Astrocyte (in vitro differentiated cells and primary cell): ENCODE measurements around the gene LRRC43. TPM values are rescaled to one million over a fixed set of nuclear protein-coding genes. Genes with fewer than 3 reads are reported as not detected.

Source experiments
- DNase-seq: peaks from one replicate; pipeline ENCODE4 v3.0.0-alpha.2; 2010; ENCODE audit warnings: low read depth
- FAIRE-seq: peaks from 2 replicates; lab custom pipeline; 2011; peaks lifted over from hg19 to GRCh38; lab: Jason Lieb, UNC
- H2AFZ ChIP-seq: 2 replicates; pipeline ENCODE4 v1.6.0; 2012; ENCODE audit warnings: low read depth, low read length, inconsistent platforms
- H3K27ac ChIP-seq: 2 replicates; pipeline ENCODE4 v1.5.1; 2011; ENCODE audit warnings: low read depth, low read length, inconsistent platforms
- H3K27me3 ChIP-seq: 2 replicates; pipeline ENCODE4 v1.6.0; 2011; ENCODE audit warnings: low read length, inconsistent platforms; ENCODE audit not compliant: insufficient read depth
- H3K36me3 ChIP-seq: 2 replicates; pipeline ENCODE4 v1.5.1; 2011; ENCODE audit warnings: low read length, inconsistent platforms; ENCODE audit not compliant: insufficient read depth
- H3K4me1 ChIP-seq: 2 replicates; pipeline ENCODE4 v1.5.1; 2011; ENCODE audit warnings: low read length, inconsistent platforms; ENCODE audit not compliant: insufficient read depth
- H3K4me2 ChIP-seq: 2 replicates; pipeline ENCODE4 v1.6.0; 2012; ENCODE audit warnings: low read length, inconsistent platforms
- H3K4me3 ChIP-seq: 2 replicates; pipeline ENCODE4 v1.5.1; 2011; ENCODE audit warnings: low read depth, mild to moderate bottlenecking, low read length, inconsistent platforms; ENCODE audit not compliant: insufficient read depth
- H3K79me2 ChIP-seq: 2 replicates; pipeline ENCODE4 v1.6.0; 2012; ENCODE audit warnings: mild to moderate bottlenecking, low read length, inconsistent platforms; ENCODE audit not compliant: insufficient read depth
- H3K9ac ChIP-seq: 2 replicates; pipeline ENCODE4 v1.6.0; 2012; ENCODE audit warnings: mild to moderate bottlenecking, low read length, inconsistent platforms
- H3K9me3 ChIP-seq: 2 replicates; pipeline ENCODE4 v1.5.1; 2012; ENCODE audit warnings: low read depth, mild to moderate bottlenecking, low read length, inconsistent platforms; ENCODE audit not compliant: insufficient read depth
- H4K20me1 ChIP-seq: 2 replicates; pipeline ENCODE4 v1.6.0; 2012; ENCODE audit warnings: low read length, inconsistent platforms; ENCODE audit not compliant: insufficient read depth
- H3K27ac Mint-ChIP-seq: one replicate; pipeline ENCODE4 v1.8.0; 2021; ENCODE audit warnings: mild to moderate bottlenecking, mixed read lengths; ENCODE audit not compliant: unreplicated experiment
- H3K27me3 Mint-ChIP-seq: one replicate; pipeline ENCODE4 v1.8.0; 2021; ENCODE audit warnings: low read depth, mixed read lengths; ENCODE audit not compliant: unreplicated experiment
- H3K36me3 Mint-ChIP-seq: one replicate; pipeline ENCODE4 v1.8.0; 2021; ENCODE audit warnings: low read depth, mixed read lengths; ENCODE audit not compliant: unreplicated experiment
- H3K4me1 Mint-ChIP-seq: one replicate; pipeline ENCODE4 v1.8.0; 2021; ENCODE audit warnings: low read depth, mixed read lengths; ENCODE audit not compliant: unreplicated experiment
- H3K4me3 Mint-ChIP-seq: one replicate; pipeline ENCODE4 v1.8.0; 2021; ENCODE audit warnings: mild to moderate bottlenecking, moderate library complexity, mixed read lengths; ENCODE audit not compliant: unreplicated experiment
- H3K9me3 Mint-ChIP-seq: one replicate; pipeline ENCODE4 v1.8.0; 2021; ENCODE audit warnings: mild to moderate bottlenecking, mixed read lengths; ENCODE audit not compliant: unreplicated experiment
- EZH2 ChIP-seq: IDR thresholded peaks from 2 replicates; pipeline ENCODE4 v1.6.1; 2012; ENCODE audit warnings: mild to moderate bottlenecking, low read length, inconsistent platforms; ENCODE audit not compliant: insufficient read depth
- total RNA-seq: library from RNA; stranded (reverse); gene quantifications from 2 replicates; pipeline ENCODE4 v1.2.1, GENCODE V29; 2021
- TF ChIP-seq, protein P1 (sequence below): IDR thresholded peaks from 2 replicates; pipeline ENCODE4 v1.5.1; 2011; ENCODE audit warnings: low read depth, mild to moderate bottlenecking, inconsistent platforms, low read length, moderate library complexity; ENCODE audit not compliant: insufficient read depth

Gene LRRC43
- total RNA-seq, 1 donor from 2014 or later: 0.73 TPM

DNA sequence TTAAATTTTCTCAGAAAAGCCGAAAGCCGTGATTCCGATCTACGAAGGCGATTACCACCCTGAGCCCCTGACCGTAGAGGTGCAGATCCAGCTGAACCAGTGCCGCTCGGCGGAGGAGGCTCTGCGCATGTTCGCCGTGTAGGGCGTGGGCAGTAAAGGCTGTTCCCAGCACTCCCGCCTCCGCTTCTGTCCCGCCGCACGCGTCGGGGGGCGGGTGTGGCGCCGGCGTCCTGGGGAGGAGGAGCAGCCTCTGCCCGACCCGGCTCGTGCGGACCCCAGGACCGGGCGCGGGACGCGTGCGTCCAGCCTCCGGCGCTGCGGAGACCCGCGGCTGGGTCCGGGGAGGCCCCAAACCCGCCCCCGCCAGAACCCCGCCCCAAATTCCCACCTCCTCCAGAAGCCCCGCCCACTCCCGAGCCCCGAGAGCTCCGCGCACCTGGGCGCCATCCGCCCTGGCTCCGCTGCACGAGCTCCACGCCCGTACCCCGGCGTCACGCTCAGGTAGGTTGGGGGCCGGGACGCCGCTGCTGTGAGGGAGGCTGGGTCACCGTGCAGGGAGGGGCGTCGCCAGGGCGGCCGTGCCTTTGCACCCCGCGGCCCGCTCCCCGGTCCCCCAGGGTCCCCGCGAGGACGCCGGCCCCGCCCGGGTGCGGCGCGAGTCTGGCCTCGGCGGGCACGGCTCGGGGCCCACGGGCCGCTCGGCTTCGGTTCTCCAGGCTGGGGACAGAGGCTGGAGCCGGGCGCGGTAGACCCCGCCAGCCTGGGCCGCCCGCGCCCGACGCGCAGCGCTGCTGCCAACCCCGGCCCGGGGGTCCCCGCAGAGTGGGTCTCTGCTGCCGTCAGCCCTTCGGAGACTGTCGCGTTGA, 20.6 kb downstream of the LRRC43 start, which contains the start of gene B3GNT4:
TSS of gene B3GNT4 (plus strand) at position 409 of the 866 bp plus-strand sequence. CDS start 910 bp downstream, outside the sequence.
- Histone ChIP-seq H4K20me1 (peaks cover 36% of the 10 kb centered on the region), H3K9ac (peak within 1 kb of the TSS; percentile 39), H2AFZ (peak within 1 kb of the TSS; percentile 81), H3K4me1 (peaks cover 6% of the 10 kb centered on the region), H3K79me2 (no peaks in the 10 kb centered on the region), H3K4me2 (peak within 1 kb of the TSS; percentile 95), H3K27ac (no peak within 1 kb of the TSS), H3K36me3 (peaks cover 12% of the 10 kb centered on the region), H3K9me3 (no peaks in the 10 kb centered on the region), H3K27me3 (peaks cover 22% of the 10 kb centered on the region), H3K4me3 (peak within 1 kb of the TSS; percentile 62)
- peaks cover 4% of the 10 kb centered on the region for H3K9me3 Mint-ChIP-seq
- no peak for FAIRE-seq
- DNase-seq: peak; percentile 17
- H3K36me3 Mint-ChIP-seq: peaks cover 6% of the 10 kb centered on the region
- TF ChIP-seq, protein P1, sequence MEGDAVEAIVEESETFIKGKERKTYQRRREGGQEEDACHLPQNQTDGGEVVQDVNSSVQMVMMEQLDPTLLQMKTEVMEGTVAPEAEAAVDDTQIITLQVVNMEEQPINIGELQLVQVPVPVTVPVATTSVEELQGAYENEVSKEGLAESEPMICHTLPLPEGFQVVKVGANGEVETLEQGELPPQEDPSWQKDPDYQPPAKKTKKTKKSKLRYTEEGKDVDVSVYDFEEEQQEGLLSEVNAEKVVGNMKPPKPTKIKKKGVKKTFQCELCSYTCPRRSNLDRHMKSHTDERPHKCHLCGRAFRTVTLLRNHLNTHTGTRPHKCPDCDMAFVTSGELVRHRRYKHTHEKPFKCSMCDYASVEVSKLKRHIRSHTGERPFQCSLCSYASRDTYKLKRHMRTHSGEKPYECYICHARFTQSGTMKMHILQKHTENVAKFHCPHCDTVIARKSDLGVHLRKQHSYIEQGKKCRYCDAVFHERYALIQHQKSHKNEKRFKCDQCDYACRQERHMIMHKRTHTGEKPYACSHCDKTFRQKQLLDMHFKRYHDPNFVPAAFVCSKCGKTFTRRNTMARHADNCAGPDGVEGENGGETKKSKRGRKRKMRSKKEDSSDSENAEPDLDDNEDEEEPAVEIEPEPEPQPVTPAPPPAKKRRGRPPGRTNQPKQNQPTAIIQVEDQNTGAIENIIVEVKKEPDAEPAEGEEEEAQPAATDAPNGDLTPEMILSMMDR: no peak
- TF ChIP-seq EZH2: no peak
- no peak within 1 kb of the TSS for H3K27ac Mint-ChIP-seq
- no peaks in the 10 kb centered on the region for H3K4me1 Mint-ChIP-seq
- peaks cover 23% of the 10 kb centered on the region for H3K27me3 Mint-ChIP-seq
- peak within 1 kb of the TSS; percentile 82 for H3K4me3 Mint-ChIP-seq

DNA sequence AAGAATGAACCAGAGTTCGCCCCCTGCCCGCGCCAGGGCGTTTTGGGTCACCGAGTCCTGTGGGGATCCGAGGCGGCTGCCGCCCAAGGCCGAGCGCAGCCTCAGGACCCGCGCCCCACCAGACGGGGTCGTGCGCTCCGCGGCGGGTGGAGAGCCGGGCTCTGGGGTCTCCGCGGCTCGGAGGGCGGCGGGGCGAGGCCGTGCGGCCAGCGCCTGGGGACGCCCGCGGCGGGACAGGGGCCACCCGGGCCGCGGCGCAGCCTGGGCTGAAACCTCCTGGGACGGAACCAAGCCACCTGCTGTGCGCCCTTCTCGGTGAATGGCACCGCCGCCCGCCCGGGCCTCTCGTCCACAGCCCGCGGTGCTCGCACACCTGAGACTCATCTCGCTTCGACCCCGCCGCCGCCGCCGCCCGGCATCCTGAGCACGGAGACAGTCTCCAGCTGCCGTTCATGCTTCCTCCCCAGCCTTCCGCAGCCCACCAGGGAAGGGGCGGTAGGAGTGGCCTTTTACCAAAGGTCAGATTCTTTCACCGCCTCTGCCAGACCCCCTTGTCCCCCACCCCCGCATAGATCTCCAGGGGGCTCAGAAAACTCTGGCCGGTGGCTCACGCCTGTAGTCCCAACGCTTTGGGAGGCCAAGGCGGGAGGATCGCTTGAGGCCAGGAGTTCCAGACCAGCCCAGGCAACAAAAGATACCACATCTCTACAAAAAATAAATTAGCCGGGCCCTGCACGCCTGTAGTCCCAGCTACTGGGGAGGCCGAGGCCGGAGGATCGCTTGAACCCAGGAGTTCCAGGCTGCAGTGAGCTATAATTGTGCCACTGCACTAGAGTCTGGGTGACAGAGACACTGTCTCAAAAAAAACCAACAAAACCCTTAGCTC, 21.5 kb downstream of the LRRC43 start:
- Histone ChIP-seq H3K36me3 (peaks cover 15% of the 10 kb centered on the region), H3K4me1 (peaks cover 6% of the 10 kb centered on the region), H3K4me3 (peak overlapping the region; percentile 42), H2AFZ (peak overlapping the region; percentile 75), H3K27me3 (peaks cover 22% of the 10 kb centered on the region), H3K79me2 (no peaks in the 10 kb centered on the region), H3K4me2 (peak overlapping the region; percentile 95), H3K9me3 (no peaks in the 10 kb centered on the region), H4K20me1 (peaks cover 37% of the 10 kb centered on the region), H3K27ac (no peak overlapping the region), H3K9ac (no peak overlapping the region)
- peak; percentile 99 for TF ChIP-seq EZH2
- TF ChIP-seq, protein P1: no peak
- FAIRE-seq (no peak), DNase-seq (no peak)
- peaks cover 8% of the 10 kb centered on the region for H3K36me3 Mint-ChIP-seq
- H3K4me3 Mint-ChIP-seq: peak overlapping the region; percentile 78
- H3K27ac Mint-ChIP-seq: peak overlapping the region; percentile 53
- peaks cover 23% of the 10 kb centered on the region for H3K27me3 Mint-ChIP-seq
- no peaks in the 10 kb centered on the region for H3K4me1 Mint-ChIP-seq
- H3K9me3 Mint-ChIP-seq: peaks cover 4% of the 10 kb centered on the region
